Mucosa of stomach (tissue), 1 donor: Measurements from ENCODE around the gene GPC6.

ENCODE experiments used
- H3K27me3 ChIP-seq: one replicate; pipeline ENCODE4 v1.7.0; 2013; ENCODE audit warnings: mild to moderate bottlenecking, low read length; ENCODE audit not compliant: control insufficient read depth, insufficient read depth
- H3K36me3 ChIP-seq: one replicate; pipeline ENCODE4 v1.7.0; 2013; ENCODE audit warnings: low read length; ENCODE audit not compliant: control insufficient read depth, insufficient read depth
- H3K4me1 ChIP-seq: one replicate; pipeline ENCODE4 v1.7.0; 2013; ENCODE audit warnings: mild to moderate bottlenecking, low read length; ENCODE audit not compliant: control insufficient read depth, insufficient read depth
- H3K4me3 ChIP-seq: one replicate; pipeline ENCODE4 v1.7.0; 2013; ENCODE audit warnings: low read length
- H3K9ac ChIP-seq: one replicate; pipeline ENCODE4 v1.7.0; 2013; ENCODE audit warnings: mild to moderate bottlenecking, low read length, moderate library complexity
- H3K9me3 ChIP-seq: one replicate; pipeline ENCODE4 v1.7.0; 2013; ENCODE audit warnings: mild to moderate bottlenecking, low read length, moderate library complexity; ENCODE audit not compliant: control insufficient read depth
- donor health status: Pancreatic carcinoma.

Gene GPC6

GRCh38 chr13:93411186-93411680 is 184.6 kb downstream of the GPC6 start:
- Histone ChIP-seq H3K9me3 (no peaks in the 10 kb centered on the region), H3K9ac (no peak overlapping the region), H3K4me3 (no peak overlapping the region), H3K36me3 (no peaks in the 10 kb centered on the region), H3K27me3 (no peaks in the 10 kb centered on the region), H3K4me1 (no peaks in the 10 kb centered on the region)

GRCh38 chr13:93412676-93413075 is 186.1 kb downstream of the GPC6 start:
- Histone ChIP-seq H3K4me3 (no peak overlapping the region), H3K27me3 (no peaks in the 10 kb centered on the region), H3K9me3 (no peaks in the 10 kb centered on the region), H3K36me3 (no peaks in the 10 kb centered on the region), H3K4me1 (no peaks in the 10 kb centered on the region), H3K9ac (no peak overlapping the region)

DNA sequence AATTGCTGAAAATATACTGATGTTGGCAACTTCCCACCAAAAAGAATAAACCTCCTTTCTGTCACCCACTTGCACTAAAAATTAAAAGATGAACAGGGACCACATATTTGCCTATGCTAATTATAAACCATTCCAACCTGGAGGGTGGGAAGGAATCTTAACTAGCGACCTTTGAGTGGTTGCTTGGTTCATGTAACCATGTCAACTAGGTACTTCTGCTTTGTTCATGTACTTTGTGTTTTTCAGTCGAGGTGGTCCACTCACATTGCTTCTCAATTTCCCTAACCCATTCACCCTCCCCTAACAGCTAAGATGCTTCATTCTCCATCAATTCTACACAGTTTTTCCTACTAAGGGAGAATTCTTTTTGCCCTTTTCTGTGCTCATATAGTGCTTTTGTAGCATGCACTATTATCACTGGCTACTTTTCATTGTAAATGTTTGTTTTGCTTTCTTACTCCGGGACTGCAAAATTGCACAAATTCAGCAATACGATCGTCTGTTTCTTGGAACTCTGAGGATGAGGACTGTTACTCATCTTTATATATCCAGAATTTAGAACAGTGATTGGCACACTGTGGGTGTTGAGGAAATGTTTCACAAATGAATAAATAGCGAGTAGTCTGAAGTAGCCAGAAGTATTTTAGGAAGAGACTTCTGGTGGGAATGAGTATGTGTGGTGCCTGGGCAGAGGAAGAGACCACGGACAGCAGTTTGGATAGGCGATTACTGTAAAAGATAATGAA is 187.5 kb downstream of the GPC6 start:
- Histone ChIP-seq H3K4me3 (no peak overlapping the region), H3K4me1 (no peaks in the 10 kb centered on the region), H3K36me3 (no peaks in the 10 kb centered on the region), H3K9ac (no peak overlapping the region), H3K9me3 (no peaks in the 10 kb centered on the region), H3K27me3 (no peaks in the 10 kb centered on the region)

GRCh38 chr13:93416736-93417355 is 190.2 kb downstream of the GPC6 start:
- Histone ChIP-seq H3K4me3 (no peak overlapping the region), H3K9me3 (no peaks in the 10 kb centered on the region), H3K4me1 (no peaks in the 10 kb centered on the region), H3K9ac (no peak overlapping the region), H3K36me3 (no peaks in the 10 kb centered on the region), H3K27me3 (no peaks in the 10 kb centered on the region)

DNA sequence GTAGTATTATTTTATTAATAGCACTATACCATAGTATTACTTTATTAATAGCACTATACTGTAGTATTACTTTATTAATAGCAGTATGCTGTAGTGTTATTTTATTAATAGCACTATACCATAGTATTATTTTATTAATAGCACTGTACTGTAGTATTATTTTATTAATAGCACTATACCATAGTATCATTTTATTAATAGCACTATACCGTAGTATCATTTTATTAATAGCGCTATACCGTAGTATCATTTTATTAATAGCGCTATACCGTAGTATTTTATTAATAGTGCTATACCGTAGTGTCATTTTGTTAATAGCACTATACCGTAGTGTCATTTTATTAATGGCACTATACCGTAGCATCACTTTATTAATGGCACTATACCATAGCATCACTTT is 191.8 kb downstream of the GPC6 start:
- Histone ChIP-seq H3K4me3 (no peak overlapping the region), H3K36me3 (no peaks in the 10 kb centered on the region), H3K9me3 (no peaks in the 10 kb centered on the region), H3K27me3 (no peaks in the 10 kb centered on the region), H3K9ac (no peak overlapping the region), H3K4me1 (no peaks in the 10 kb centered on the region)

- no peaks in the 10 kb centered on the region for H3K36me3 ChIP-seq
- H3K9me3 ChIP-seq, result no peaks in the 10 kb centered on the region
- H3K4me1 ChIP-seq, result no peaks in the 10 kb centered on the region
- no peak overlapping the region for H3K9ac ChIP-seq
- no peak overlapping the region for H3K4me3 ChIP-seq
- H3K27me3 ChIP-seq, result no peaks in the 10 kb centered on the region
These were observed 193.6 kb downstream of the GPC6 start for GRCh38 chr13:93420206-93420605.

- Histone ChIP-seq H3K4me3 (no peak overlapping the region), H3K36me3 (no peaks in the 10 kb centered on the region), H3K27me3 (no peaks in the 10 kb centered on the region), H3K9ac (no peak overlapping the region), H3K9me3 (no peaks in the 10 kb centered on the region), H3K4me1 (no peaks in the 10 kb centered on the region)
These were observed 194.3 kb downstream of the GPC6 start for GRCh38 chr13:93420887-93421286.

DNA sequence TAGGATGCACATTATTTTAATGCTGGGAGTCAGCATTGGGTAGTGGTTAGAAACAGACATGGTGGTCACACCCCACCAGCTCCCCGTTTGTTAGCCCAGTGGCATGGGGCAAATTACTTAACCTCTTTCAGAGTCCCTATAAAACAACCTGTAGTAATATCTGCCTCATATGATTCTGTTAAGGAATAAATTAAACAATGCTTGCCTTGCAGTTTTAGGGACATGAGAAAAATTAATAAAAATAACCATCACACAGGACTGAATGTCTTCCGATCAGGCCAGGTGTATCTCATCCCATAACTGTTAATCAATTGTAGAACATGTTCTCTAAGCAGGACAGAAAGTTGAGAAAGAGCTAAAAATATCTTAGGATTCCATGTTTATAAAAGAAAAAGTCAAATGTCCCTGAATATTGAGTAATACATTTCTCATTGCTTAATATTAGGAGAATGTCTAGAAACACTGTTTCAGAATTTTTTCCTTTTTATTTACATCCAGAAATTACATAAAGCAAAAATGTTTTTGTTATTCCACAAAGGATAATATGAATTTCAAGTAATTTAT is 196.5 kb downstream of the GPC6 start:
- Histone ChIP-seq H3K36me3 (no peaks in the 10 kb centered on the region), H3K9ac (no peak overlapping the region), H3K4me3 (no peak overlapping the region), H3K4me1 (no peaks in the 10 kb centered on the region), H3K9me3 (no peaks in the 10 kb centered on the region), H3K27me3 (no peaks in the 10 kb centered on the region)

- Histone ChIP-seq H3K4me3 (no peak overlapping the region), H3K27me3 (no peaks in the 10 kb centered on the region), H3K4me1 (no peaks in the 10 kb centered on the region), H3K9me3 (no peaks in the 10 kb centered on the region), H3K9ac (no peak overlapping the region), H3K36me3 (no peaks in the 10 kb centered on the region)
These were observed 198.8 kb downstream of the GPC6 start for GRCh38 chr13:93425411-93425810.

GRCh38 chr13:93430381-93430780 is 203.8 kb downstream of the GPC6 start:
- no peak overlapping the region for H3K9ac ChIP-seq
- no peak overlapping the region for H3K4me3 ChIP-seq
- no peaks in the 10 kb centered on the region for H3K4me1 ChIP-seq
- no peaks in the 10 kb centered on the region for H3K9me3 ChIP-seq
- H3K27me3 ChIP-seq, result no peaks in the 10 kb centered on the region
- H3K36me3 ChIP-seq, result no peaks in the 10 kb centered on the region

DNA sequence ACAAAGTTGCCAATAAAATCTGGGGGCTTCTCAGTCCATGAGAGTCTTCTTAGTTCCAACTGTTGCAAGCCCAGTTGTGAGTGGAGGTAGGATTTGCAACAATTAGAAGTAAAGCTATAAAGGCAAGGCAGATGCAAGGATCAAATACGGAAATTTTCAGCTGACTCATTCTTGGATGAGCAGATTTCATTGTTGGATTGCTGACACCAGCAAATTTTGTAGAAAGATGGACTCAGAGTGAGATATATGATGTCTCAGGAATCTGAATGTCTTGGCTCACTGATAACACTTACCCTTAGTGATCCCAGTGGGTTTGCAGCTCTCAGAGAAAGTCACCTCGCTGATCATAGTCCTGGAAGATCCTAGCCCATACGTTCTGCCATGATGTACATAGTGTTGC is 209.0 kb downstream of the GPC6 start:
- Histone ChIP-seq H3K4me1 (no peaks in the 10 kb centered on the region), H3K36me3 (no peaks in the 10 kb centered on the region), H3K9me3 (no peaks in the 10 kb centered on the region), H3K27me3 (no peaks in the 10 kb centered on the region), H3K9ac (no peak overlapping the region), H3K4me3 (no peak overlapping the region)

DNA sequence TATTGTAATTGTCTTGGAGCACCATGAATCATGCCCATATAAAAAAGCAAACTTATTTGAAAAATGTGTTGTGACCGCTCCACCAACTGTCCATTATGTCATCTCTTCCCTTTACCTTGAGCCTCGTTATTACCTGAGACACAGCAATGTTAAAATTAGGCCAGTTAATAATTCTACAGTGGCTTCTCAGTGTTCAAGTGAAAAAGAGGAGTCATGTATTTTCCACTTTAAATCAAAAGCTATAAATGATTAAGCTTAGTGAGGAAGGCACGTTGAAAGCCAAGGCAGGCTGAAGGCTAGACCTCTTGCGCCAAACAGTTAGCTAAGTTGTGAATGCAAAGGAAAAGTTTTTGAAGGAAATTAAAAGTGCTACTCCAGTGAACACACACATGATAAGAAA is 210.5 kb downstream of the GPC6 start:
- Histone ChIP-seq H3K9ac (no peak overlapping the region), H3K4me3 (no peak overlapping the region), H3K4me1 (no peaks in the 10 kb centered on the region), H3K27me3 (no peaks in the 10 kb centered on the region), H3K36me3 (no peaks in the 10 kb centered on the region), H3K9me3 (no peaks in the 10 kb centered on the region)
